Stomach (tissue), 4 donors: ENCODE measurements around the gene PSMB5.

Source experiments
- EP300 ChIP-seq: sonication (generic); formaldehyde crosslinking; IDR thresholded peaks from one replicate; pipeline ENCODE4 v1.6.1; 2017; ENCODE audit warnings: antibody characterized with exemption
- POLR2A ChIP-seq, 4 donors: fragments of 450-650 bp; IDR thresholded peaks; one replicate each; pipeline ENCODE4 v1.6.1; 2016; ENCODE audit warnings: antibody characterized with exemption in 4 of 4, control low read depth in 2 of 4, mild to moderate bottlenecking in 1 of 4, moderate library complexity in 1 of 4
- POLR2AphosphoS5 ChIP-seq, 3 donors: sonication (generic); formaldehyde crosslinking; IDR thresholded peaks; one replicate each; pipeline ENCODE4 v1.6.1; 2016; ENCODE audit warnings: antibody characterized with exemption in 3 of 3
- TF ChIP-seq, protein P1 (sequence below), 7 experiments: fragments of 450-650 bp in 4 of 7; fragments of 200-600 bp in 3 of 7; sonication (generic) in 3 of 7; IDR thresholded peaks; one replicate each; pipeline ENCODE4 v1.5.1; 2016 to 2019; ENCODE audit warnings: antibody characterized with exemption in 7 of 7, control low read depth in 2 of 7, mild to moderate bottlenecking in 1 of 7

- TF ChIP-seq, protein P1, sequence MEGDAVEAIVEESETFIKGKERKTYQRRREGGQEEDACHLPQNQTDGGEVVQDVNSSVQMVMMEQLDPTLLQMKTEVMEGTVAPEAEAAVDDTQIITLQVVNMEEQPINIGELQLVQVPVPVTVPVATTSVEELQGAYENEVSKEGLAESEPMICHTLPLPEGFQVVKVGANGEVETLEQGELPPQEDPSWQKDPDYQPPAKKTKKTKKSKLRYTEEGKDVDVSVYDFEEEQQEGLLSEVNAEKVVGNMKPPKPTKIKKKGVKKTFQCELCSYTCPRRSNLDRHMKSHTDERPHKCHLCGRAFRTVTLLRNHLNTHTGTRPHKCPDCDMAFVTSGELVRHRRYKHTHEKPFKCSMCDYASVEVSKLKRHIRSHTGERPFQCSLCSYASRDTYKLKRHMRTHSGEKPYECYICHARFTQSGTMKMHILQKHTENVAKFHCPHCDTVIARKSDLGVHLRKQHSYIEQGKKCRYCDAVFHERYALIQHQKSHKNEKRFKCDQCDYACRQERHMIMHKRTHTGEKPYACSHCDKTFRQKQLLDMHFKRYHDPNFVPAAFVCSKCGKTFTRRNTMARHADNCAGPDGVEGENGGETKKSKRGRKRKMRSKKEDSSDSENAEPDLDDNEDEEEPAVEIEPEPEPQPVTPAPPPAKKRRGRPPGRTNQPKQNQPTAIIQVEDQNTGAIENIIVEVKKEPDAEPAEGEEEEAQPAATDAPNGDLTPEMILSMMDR (IDR thresholded peaks at IDR 0.05), result no peak
- TF ChIP-seq EP300 (no peak), POLR2A (IDR thresholded peaks at IDR 0.05) (no peak), POLR2AphosphoS5 (IDR thresholded peaks at IDR 0.05) (no peak)
Observed at GRCh38 chr14:23023022-23023794, 11.5 kb downstream of the PSMB5 start.
